ENCODE data around the gene PLXNA2.

Gene PLXNA2

GRCh38 chr1:208019257-208019656 is 224.9 kb downstream of the PLXNA2 start:
- ATAC-seq (ENCODE audit: low read depth), result no peak
- no peak for TF ChIP-seq CTCF (IDR thresholded peaks at IDR 0.05; ENCODE audit: poor library complexity, severe bottlenecking)
- H3K27ac ChIP-seq (ENCODE audit: poor library complexity, severe bottlenecking), result no peak overlapping the region

GRCh38 chr1:208015255-208015654 is 228.9 kb downstream of the PLXNA2 start:
- ATAC-seq (ENCODE audit: low read depth) (no peak), DNase-seq (ENCODE audit: low spot score) (no peak)
- Histone ChIP-seq H3K27me3 (ENCODE audit: insufficient read depth, poor library complexity, severe bottlenecking) (no peaks in the 10 kb centered on the region), H3K4me1 (ENCODE audit: insufficient read depth, poor library complexity, severe bottlenecking) (no peaks in the 10 kb centered on the region), H3K36me3 (ENCODE audit: low read depth) (no peaks in the 10 kb centered on the region), H3K9me3 (ENCODE audit: severe bottlenecking) (no peaks in the 10 kb centered on the region), H3K27ac (ENCODE audit: poor library complexity, severe bottlenecking) (no peak overlapping the region), H3K4me3 (ENCODE audit: severe bottlenecking) (no peak overlapping the region)
- TF ChIP-seq CTCF (IDR thresholded peaks at IDR 0.05; ENCODE audit: poor library complexity, severe bottlenecking), result no peak

More at GRCh38 chr1:208019257-208019656, 224.9 kb downstream of the PLXNA2 start:
- H3K4me1 ChIP-seq (ENCODE audit: insufficient read depth, poor library complexity, severe bottlenecking), result no peaks in the 10 kb centered on the region
- no peak overlapping the region for H3K4me3 ChIP-seq (ENCODE audit: severe bottlenecking)
- H3K27me3 ChIP-seq (ENCODE audit: insufficient read depth, poor library complexity, severe bottlenecking), result no peaks in the 10 kb centered on the region
- DNase-seq (ENCODE audit: low spot score), result no peak
- H3K36me3 ChIP-seq (ENCODE audit: low read depth), result no peaks in the 10 kb centered on the region
- no peaks in the 10 kb centered on the region for H3K9me3 ChIP-seq (ENCODE audit: severe bottlenecking)

GRCh38 chr1:208013210-208013609 is 231.0 kb downstream of the PLXNA2 start:
- no peak for TF ChIP-seq CTCF (IDR thresholded peaks at IDR 0.05; ENCODE audit: poor library complexity, severe bottlenecking)

GRCh38 chr1:208012721-208013120 is 231.5 kb downstream of the PLXNA2 start:
- DNase-seq (ENCODE audit: low spot score), result no peak
- Histone ChIP-seq H3K27me3 (ENCODE audit: insufficient read depth, poor library complexity, severe bottlenecking) (no peaks in the 10 kb centered on the region), H3K4me3 (ENCODE audit: severe bottlenecking) (no peak overlapping the region), H3K9me3 (ENCODE audit: severe bottlenecking) (no peaks in the 10 kb centered on the region), H3K36me3 (ENCODE audit: low read depth) (no peaks in the 10 kb centered on the region), H3K27ac (ENCODE audit: poor library complexity, severe bottlenecking) (no peak overlapping the region), H3K4me1 (ENCODE audit: insufficient read depth, poor library complexity, severe bottlenecking) (no peaks in the 10 kb centered on the region)
- no peak for ATAC-seq (ENCODE audit: low read depth)
- no peak for TF ChIP-seq CTCF (IDR thresholded peaks at IDR 0.05; ENCODE audit: poor library complexity, severe bottlenecking)

More at GRCh38 chr1:208013210-208013609, 231.0 kb downstream of the PLXNA2 start:
- no peak for ATAC-seq (ENCODE audit: low read depth)
- Histone ChIP-seq H3K4me3 (ENCODE audit: severe bottlenecking) (no peak overlapping the region), H3K27ac (ENCODE audit: poor library complexity, severe bottlenecking) (no peak overlapping the region), H3K27me3 (ENCODE audit: insufficient read depth, poor library complexity, severe bottlenecking) (no peaks in the 10 kb centered on the region), H3K9me3 (ENCODE audit: severe bottlenecking) (no peaks in the 10 kb centered on the region), H3K36me3 (ENCODE audit: low read depth) (no peaks in the 10 kb centered on the region), H3K4me1 (ENCODE audit: insufficient read depth, poor library complexity, severe bottlenecking) (no peaks in the 10 kb centered on the region)
- no peak for DNase-seq (ENCODE audit: low spot score)

- Histone ChIP-seq H3K4me3 (ENCODE audit: severe bottlenecking) (no peak overlapping the region), H3K9me3 (ENCODE audit: severe bottlenecking) (no peaks in the 10 kb centered on the region), H3K36me3 (ENCODE audit: low read depth) (no peaks in the 10 kb centered on the region), H3K4me1 (ENCODE audit: insufficient read depth, poor library complexity, severe bottlenecking) (no peaks in the 10 kb centered on the region), H3K27me3 (ENCODE audit: insufficient read depth, poor library complexity, severe bottlenecking) (no peaks in the 10 kb centered on the region), H3K27ac (ENCODE audit: poor library complexity, severe bottlenecking) (no peak overlapping the region)
- no peak for TF ChIP-seq CTCF (IDR thresholded peaks at IDR 0.05; ENCODE audit: poor library complexity, severe bottlenecking)
- DNase-seq (ENCODE audit: low spot score), result no peak
- ATAC-seq (ENCODE audit: low read depth), result no peak
Measured at GRCh38 chr1:208010487-208011071, 233.6 kb downstream of the PLXNA2 start.
